Kidney (tissue), 14 donors: ENCODE results near the gene AFDN. TPM values are rescaled to one million over a fixed set of nuclear protein-coding genes. Genes with fewer than 3 reads are reported as not detected.

Experiments used
- DNase-seq, 5 donors: peaks; one replicate each; pipeline ENCODE4 v3.0.0-alpha.2; 2013 to 2020
- FAIRE-seq: peaks from 2 replicates; lab custom pipeline; 2012; peaks lifted over from hg19 to GRCh38; lab: Jason Lieb, UNC
- H3K27ac ChIP-seq, 2 donors: one replicate each; pipeline ENCODE4 v1.7.0; 2013; ENCODE audit warnings: low read depth in 2 of 2, low read length in 2 of 2, inconsistent platforms in 1 of 2
- H3K27me3 ChIP-seq: one replicate; pipeline ENCODE4 v1.7.1; 2013; ENCODE audit warnings: low read length, inconsistent platforms; ENCODE audit not compliant: control insufficient read depth, insufficient read depth
- H3K36me3 ChIP-seq, 3 donors: one replicate each; pipeline versions ENCODE4 v1.7.0 to v1.7.1; 2013; ENCODE audit warnings: low read length in 3 of 3, control low read depth in 1 of 3, inconsistent platforms in 1 of 3; ENCODE audit not compliant: insufficient read depth in 3 of 3, control insufficient read depth in 2 of 3
- H3K4me1 ChIP-seq, 3 donors: one replicate each; pipeline versions ENCODE4 v1.7.0 to v1.7.1; 2013; ENCODE audit warnings: low read length in 3 of 3, inconsistent platforms in 1 of 3, low read depth in 1 of 3; ENCODE audit not compliant: control insufficient read depth in 2 of 3, insufficient read depth in 2 of 3
- H3K4me3 ChIP-seq, 3 donors: one replicate each; pipeline versions ENCODE4 v1.7.0 to v1.8.1; 2013; ENCODE audit warnings: low read length in 3 of 3, control low read depth in 1 of 3, inconsistent platforms in 1 of 3
- H3K9ac ChIP-seq, 3 donors: one replicate each; pipeline versions ENCODE4 v1.7.0 to v1.7.1; 2013; ENCODE audit warnings: low read length in 3 of 3, control low read depth in 1 of 3, inconsistent platforms in 1 of 3
- H3K9me3 ChIP-seq, 3 donors: one replicate each; pipeline versions ENCODE4 v1.7.0 to v1.7.1; 2013; ENCODE audit warnings: low read length in 3 of 3, control low read depth in 1 of 3, inconsistent platforms in 1 of 3; ENCODE audit not compliant: control insufficient read depth in 2 of 3, insufficient read depth in 1 of 3
- CTCF ChIP-seq: IDR thresholded peaks from 3 replicates; pipeline ENCODE4 v1.5.1; 2012; ENCODE audit warnings: mild to moderate bottlenecking, moderate library complexity, borderline replicate concordance; ENCODE audit not compliant: insufficient read depth; ENCODE audit errors: extremely low read depth
- intact Hi-C: fragments of 100-400 bp; cut with DNase I; formaldehyde crosslinking; loops from one replicate; pipeline ENCODE4 v1.11.1; 2022
- polyA plus RNA-seq: library from polyadenylated mRNA; stranded (reverse); fragments of 350-450 nt; fragmentation: Illumina TruSeq; extraction: RNeasy Lipid Tissue Mini Kit (QIAGEN cat#74804); gene quantifications from one replicate; pipeline ENCODE4 v1.2.3, GENCODE V29; 2014; ENCODE audit warnings: low read depth, low replicate concordance; ENCODE audit not compliant: insufficient read depth
- total RNA-seq: library from RNA; stranded (reverse); fragmentation: NEBNext Ultra II Directional; extraction: Animal tissue kit (Norgen Biotek cat#: 25700); gene quantifications from one replicate; pipeline ENCODE4 v1.2.1, GENCODE V29; 2021
- donor health status: control.
- donor health status: control.
- donor health status: control.
- donor health status: control.
- donor health status: control.
- donor health status: DM: yes; HTN: yes; CAD: no.
- donor health status: Normal renal cell carcinoma (clear cell type).

AFDN gene
- total and polyA plus RNA-seq, 2 donors from 2014 or later, result 21.5 to 175 TPM

GRCh38 chr6:167860550-167861226, 34.0 kb downstream of the AFDN start:
- Histone ChIP-seq H3K9ac (no peak overlapping the region), H3K27ac (no peak overlapping the region), H3K4me3 (no peak overlapping the region), H3K36me3 (no peaks in the 10 kb centered on the region), H3K9me3 (no peaks in the 10 kb centered on the region), H3K27me3 (no peaks in the 10 kb centered on the region), H3K4me1 (peaks cover 0 to 31% (median 15%) of the 10 kb centered on the region in 3 donors)
- no peak for FAIRE-seq
- DNase-seq, result no peak
- no peak for TF ChIP-seq CTCF
- intact Hi-C loops, result no loop called here

- Histone ChIP-seq H3K9me3 (no peaks in the 10 kb centered on the region), H3K27me3 (no peaks in the 10 kb centered on the region), H3K4me1 (peaks cover 0 to 28% (median 12%) of the 10 kb centered on the region in 3 donors), H3K36me3 (no peaks in the 10 kb centered on the region), H3K9ac (no peak overlapping the region), H3K27ac (no peak overlapping the region), H3K4me3 (no peak overlapping the region)
- FAIRE-seq, result no peak
- no peak for TF ChIP-seq CTCF
- DNase-seq, result peak in 1 of 5 donors; percentile 44
- intact Hi-C loops, result no loop called here
Observed at GRCh38 chr6:167861424-167861823, 34.7 kb downstream of the AFDN start.

DNA sequence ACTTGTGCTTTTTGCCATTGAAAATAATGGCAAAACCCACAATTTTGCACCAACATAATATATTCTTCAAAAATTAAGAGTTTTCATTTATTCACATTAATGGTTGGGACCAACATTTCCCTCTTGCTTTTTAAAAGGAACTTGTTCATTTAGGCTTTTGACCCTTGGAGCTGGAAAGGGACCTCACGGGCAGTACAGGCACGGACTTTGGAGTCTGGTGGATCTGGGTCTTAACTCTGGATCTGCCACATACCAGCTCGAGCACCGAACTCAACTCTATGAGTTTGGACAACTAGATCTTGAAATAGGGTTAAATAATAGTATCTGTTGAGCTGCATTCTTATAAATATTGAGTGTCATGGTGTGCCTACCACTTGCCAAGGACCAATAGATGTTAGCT, 37.2 kb downstream of the AFDN start:
- H3K4me3 ChIP-seq, result no peak overlapping the region
- FAIRE-seq (no peak), DNase-seq (no peak)
- H3K4me1 ChIP-seq, result peaks cover 0 to 20% (median 10%) of the 10 kb centered on the region in 3 donors
- no peak overlapping the region for H3K27ac ChIP-seq
- TF ChIP-seq CTCF, result no peak
- H3K36me3 ChIP-seq, result peaks cover 0 to 7% (median 2%) of the 10 kb centered on the region in 3 donors
- H3K27me3 ChIP-seq, result no peaks in the 10 kb centered on the region
- intact Hi-C loops, result no loop called here
- H3K9ac ChIP-seq, result no peak overlapping the region
- no peaks in the 10 kb centered on the region for H3K9me3 ChIP-seq
